Mesothelial cell of epicardium (in vitro differentiated cells): ENCODE data around the gene CEP350. TPM values are rescaled to one million over a fixed set of nuclear protein-coding genes. Genes with fewer than 3 reads are reported as not detected.

ENCODE experiments used
- DNase-seq, 2 experiments: peaks; one replicate each; pipeline ENCODE4 v3.0.0; 2021; ENCODE audit warnings: low spot score in 2 of 2; ENCODE audit not compliant: unreplicated experiment in 2 of 2
- H3K27ac Mint-ChIP-seq: 2 replicates; pipeline ENCODE4 v1.8.0; 2021; ENCODE audit warnings: mixed read lengths
- H3K27me3 Mint-ChIP-seq: 2 replicates; pipeline ENCODE4 v1.8.0; 2021; ENCODE audit warnings: low read depth, mixed read lengths
- H3K36me3 Mint-ChIP-seq: 2 replicates; pipeline ENCODE4 v1.8.0; 2021; ENCODE audit warnings: mixed read lengths
- H3K4me1 Mint-ChIP-seq: 2 replicates; pipeline ENCODE4 v1.8.0; 2021; ENCODE audit warnings: mixed read lengths
- H3K4me3 Mint-ChIP-seq: 2 replicates; pipeline ENCODE4 v1.8.0; 2021; ENCODE audit warnings: mild to moderate bottlenecking, moderate library complexity, mixed read lengths
- H3K9me3 Mint-ChIP-seq: 2 replicates; pipeline ENCODE4 v1.8.0; 2021; ENCODE audit warnings: mixed read lengths
- total RNA-seq: library from RNA; stranded (reverse); gene quantifications from 3 replicates; pipeline ENCODE4 v1.2.1, GENCODE V29; 2021
- TF ChIP-seq, protein P1 (sequence below): fragments of 200-600 bp; sonication (generic); IDR thresholded peaks from one replicate; pipeline ENCODE4 v1.5.0; 2021; ENCODE audit warnings: antibody characterized with exemption; ENCODE audit not compliant: unreplicated experiment

CEP350 gene
- total RNA-seq, 1 donor from 2014 or later, result 58.0 TPM

DNA sequence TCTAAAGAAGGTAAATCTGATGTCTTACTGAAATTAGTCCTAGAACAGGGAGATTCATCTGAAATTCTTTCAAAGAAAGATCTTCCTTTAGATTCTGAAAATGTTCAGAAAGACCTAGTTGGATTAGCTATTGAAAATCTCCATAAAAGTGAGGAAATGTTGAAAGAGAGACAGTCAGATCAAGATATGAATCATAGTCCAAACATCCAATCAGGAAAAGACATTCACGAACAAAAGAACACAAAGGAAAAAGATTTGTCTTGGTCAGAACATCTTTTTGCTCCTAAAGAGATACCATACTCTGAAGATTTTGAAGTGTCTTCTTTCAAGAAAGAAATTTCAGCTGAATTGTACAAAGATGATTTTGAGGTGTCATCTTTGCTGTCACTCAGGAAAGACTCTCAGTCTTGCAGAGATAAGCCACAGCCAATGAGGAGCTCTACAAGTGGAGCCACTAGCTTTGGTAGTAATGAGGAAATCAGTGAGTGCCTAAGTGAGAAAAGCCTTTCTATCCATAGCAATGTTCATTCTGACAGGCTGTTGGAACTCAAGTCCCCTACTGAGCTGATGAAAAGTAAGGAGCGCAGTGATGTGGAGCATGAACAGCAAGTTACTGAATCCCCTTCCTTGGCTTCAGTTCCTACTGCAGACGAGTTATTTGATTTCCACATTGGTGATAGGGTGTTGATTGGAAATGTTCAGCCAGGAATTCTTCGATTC, 138.5 kb downstream of the CEP350 start:
- H3K27ac Mint-ChIP-seq, result no peak overlapping the region
- DNase-seq, result no peak
- H3K36me3 Mint-ChIP-seq, result peaks cover 55% of the 10 kb centered on the region
- H3K9me3 Mint-ChIP-seq, result no peaks in the 10 kb centered on the region
- H3K27me3 Mint-ChIP-seq, result no peaks in the 10 kb centered on the region
- TF ChIP-seq, protein P1, sequence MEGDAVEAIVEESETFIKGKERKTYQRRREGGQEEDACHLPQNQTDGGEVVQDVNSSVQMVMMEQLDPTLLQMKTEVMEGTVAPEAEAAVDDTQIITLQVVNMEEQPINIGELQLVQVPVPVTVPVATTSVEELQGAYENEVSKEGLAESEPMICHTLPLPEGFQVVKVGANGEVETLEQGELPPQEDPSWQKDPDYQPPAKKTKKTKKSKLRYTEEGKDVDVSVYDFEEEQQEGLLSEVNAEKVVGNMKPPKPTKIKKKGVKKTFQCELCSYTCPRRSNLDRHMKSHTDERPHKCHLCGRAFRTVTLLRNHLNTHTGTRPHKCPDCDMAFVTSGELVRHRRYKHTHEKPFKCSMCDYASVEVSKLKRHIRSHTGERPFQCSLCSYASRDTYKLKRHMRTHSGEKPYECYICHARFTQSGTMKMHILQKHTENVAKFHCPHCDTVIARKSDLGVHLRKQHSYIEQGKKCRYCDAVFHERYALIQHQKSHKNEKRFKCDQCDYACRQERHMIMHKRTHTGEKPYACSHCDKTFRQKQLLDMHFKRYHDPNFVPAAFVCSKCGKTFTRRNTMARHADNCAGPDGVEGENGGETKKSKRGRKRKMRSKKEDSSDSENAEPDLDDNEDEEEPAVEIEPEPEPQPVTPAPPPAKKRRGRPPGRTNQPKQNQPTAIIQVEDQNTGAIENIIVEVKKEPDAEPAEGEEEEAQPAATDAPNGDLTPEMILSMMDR, result no peak
- H3K4me3 Mint-ChIP-seq, result no peak overlapping the region
- H3K4me1 Mint-ChIP-seq, result no peaks in the 10 kb centered on the region

DNA sequence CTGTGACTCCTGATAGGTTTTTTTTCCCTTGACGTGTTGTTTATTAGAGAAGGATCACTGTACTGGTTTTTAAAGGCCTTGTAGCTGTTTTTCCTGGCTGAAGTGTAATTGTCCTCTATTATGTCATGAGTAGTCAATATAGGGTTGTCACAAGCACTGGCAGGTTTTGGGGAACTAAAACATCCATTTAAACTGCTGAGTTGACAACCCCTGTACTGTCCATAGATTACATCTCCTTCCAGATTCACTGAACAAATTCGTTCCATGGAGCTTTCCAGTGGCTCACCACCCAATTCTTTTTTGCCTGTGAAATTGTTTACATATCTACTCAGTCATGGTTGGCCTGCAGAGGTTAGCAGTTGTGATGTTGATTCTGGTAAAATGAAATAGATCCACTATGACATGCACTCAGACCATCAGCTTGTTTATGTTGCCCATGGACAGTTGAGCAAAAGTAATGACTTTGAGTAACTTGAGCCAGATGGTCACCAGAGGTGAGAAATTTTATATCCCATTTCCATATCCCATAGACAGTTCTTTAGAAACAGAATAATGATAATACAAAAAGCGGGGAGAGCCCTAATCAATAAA, 140.2 kb downstream of the CEP350 start:
- H3K4me3 Mint-ChIP-seq, result no peak overlapping the region
- H3K4me1 Mint-ChIP-seq, result no peaks in the 10 kb centered on the region
- H3K27me3 Mint-ChIP-seq, result no peaks in the 10 kb centered on the region
- no peak for DNase-seq
- TF ChIP-seq, protein P1, result no peak
- peaks cover 48% of the 10 kb centered on the region for H3K36me3 Mint-ChIP-seq
- H3K9me3 Mint-ChIP-seq, result no peaks in the 10 kb centered on the region
- no peak overlapping the region for H3K27ac Mint-ChIP-seq

DNA sequence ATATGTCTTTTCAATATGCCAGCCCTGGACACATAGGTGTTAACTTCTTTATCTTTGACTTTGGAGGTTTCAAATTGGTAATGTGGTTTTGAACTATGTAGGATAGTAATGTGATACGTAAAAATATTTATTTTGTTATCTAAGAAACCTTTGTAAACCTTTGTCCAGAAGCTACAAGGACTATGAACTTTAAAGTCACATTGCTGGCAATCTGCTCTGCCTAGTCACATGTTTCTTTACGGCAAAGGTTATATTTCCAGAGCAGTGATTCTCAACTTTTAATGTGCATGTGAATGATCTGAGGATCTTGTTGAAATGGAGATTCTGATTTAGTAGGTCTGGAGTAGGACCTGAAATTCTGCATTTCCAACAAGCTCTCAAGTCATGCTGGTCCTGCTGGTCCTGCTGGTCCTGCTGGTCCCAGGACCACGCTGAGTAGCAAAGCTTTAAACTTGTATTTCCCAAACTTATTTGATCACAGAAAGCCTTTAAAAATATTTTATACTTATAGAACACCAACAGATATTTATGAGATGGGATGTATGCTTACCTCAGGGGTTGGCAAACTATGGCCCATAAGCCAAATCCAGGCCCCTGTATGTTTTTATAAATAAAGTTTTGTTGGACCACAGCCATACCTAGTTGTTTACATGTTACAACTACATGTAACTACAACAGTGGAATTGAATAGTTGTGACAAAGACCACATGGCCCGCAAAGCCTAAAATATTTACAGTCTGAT, 142.1 kb downstream of the CEP350 start:
- H3K36me3 Mint-ChIP-seq, result peaks cover 53% of the 10 kb centered on the region
- no peak for DNase-seq
- H3K27ac Mint-ChIP-seq, result no peak overlapping the region
- TF ChIP-seq, protein P1, result no peak
- no peaks in the 10 kb centered on the region for H3K27me3 Mint-ChIP-seq
- H3K4me1 Mint-ChIP-seq, result no peaks in the 10 kb centered on the region
- no peaks in the 10 kb centered on the region for H3K9me3 Mint-ChIP-seq
- no peak overlapping the region for H3K4me3 Mint-ChIP-seq

DNA sequence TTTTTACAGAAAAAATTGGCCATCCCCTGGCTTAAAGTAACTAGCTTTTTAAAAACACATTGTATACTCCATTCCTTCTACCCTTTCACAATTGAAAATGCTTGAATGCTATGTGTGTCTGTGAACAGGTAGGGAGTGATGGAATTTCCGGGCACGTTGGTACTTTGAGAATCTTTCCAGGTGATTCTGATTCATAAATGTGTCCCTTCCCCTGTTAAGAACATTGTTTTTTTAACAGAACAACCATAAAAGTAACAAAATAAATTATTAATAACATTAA, 142.7 kb downstream of the CEP350 start:
- H3K4me3 Mint-ChIP-seq, result no peak overlapping the region
- no peak overlapping the region for H3K27ac Mint-ChIP-seq
- TF ChIP-seq, protein P1, result no peak
- DNase-seq, result no peak
- no peaks in the 10 kb centered on the region for H3K27me3 Mint-ChIP-seq
- H3K4me1 Mint-ChIP-seq, result no peaks in the 10 kb centered on the region
- peaks cover 53% of the 10 kb centered on the region for H3K36me3 Mint-ChIP-seq
- H3K9me3 Mint-ChIP-seq, result no peaks in the 10 kb centered on the region

DNA sequence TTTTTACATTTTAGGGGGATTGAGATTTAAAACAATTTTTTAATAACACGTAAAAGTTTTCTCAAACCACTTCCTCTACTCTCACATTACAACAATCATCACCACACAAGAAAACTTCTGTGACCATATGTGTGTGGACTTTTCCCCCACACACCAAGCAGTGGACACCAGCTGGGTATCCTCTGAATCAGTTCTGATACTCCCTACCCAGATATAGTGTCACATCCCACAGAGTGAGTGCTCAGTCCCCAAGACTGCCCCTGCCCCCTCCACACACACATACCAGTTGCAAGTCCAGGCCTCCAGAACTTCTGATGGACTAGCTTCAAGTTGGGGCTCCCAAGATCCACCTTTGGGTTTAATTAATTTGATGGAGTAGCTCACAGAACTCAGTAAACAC, 146.8 kb downstream of the CEP350 start:
- peaks cover 7% of the 10 kb centered on the region for H3K4me1 Mint-ChIP-seq
- H3K9me3 Mint-ChIP-seq, result no peaks in the 10 kb centered on the region
- peaks cover 30% of the 10 kb centered on the region for H3K36me3 Mint-ChIP-seq
- TF ChIP-seq, protein P1, result no peak
- H3K27me3 Mint-ChIP-seq, result no peaks in the 10 kb centered on the region
- DNase-seq, result no peak
- H3K27ac Mint-ChIP-seq, result no peak overlapping the region
- no peak overlapping the region for H3K4me3 Mint-ChIP-seq
